GM10266 (cell line): ENCODE measurements around the gene MLLT1.

Experiments
- DNase-seq: peaks from one replicate; pipeline ENCODE4 v3.0.0; 2012; ENCODE audit errors: extremely low spot score
- CTCF ChIP-seq: IDR thresholded peaks from 2 replicates; pipeline ENCODE4 v1.5.1; 2012; ENCODE audit warnings: mild to moderate bottlenecking, low read depth; ENCODE audit not compliant: control insufficient read depth, insufficient read depth; ENCODE audit errors: missing control alignments

Gene MLLT1

GRCh38 chr19:6220385-6221191 lies 59.2 kb downstream of the MLLT1 start:
- no peak for DNase-seq
- TF ChIP-seq CTCF, result no peak

GRCh38 chr19:6219586-6220290 lies 60.0 kb downstream of the MLLT1 start:
- TF ChIP-seq CTCF, result no peak
- DNase-seq, result no peak

GRCh38 chr19:6219147-6219525 lies 60.6 kb downstream of the MLLT1 start:
- no peak for TF ChIP-seq CTCF

GRCh38 chr19:6218491-6219146 lies 61.2 kb downstream of the MLLT1 start:
- peak; percentile 99 for TF ChIP-seq CTCF
- peak; percentile 97 for DNase-seq

More at GRCh38 chr19:6219147-6219525, 60.6 kb downstream of the MLLT1 start:
- DNase-seq, result no peak

GRCh38 chr19:6217752-6218334 lies 61.9 kb downstream of the MLLT1 start:
- no peak for DNase-seq
- no peak for TF ChIP-seq CTCF

- no peak for TF ChIP-seq CTCF
Observed at GRCh38 chr19:6216996-6217751, 62.6 kb downstream of the MLLT1 start.

More at GRCh38 chr19:6216996-6217751, 62.6 kb downstream of the MLLT1 start:
- DNase-seq, result no peak
